ENCODE results near the gene TXN.

TXN gene

GRCh38 chr9:110276781-110277180, 20.5 kb upstream of the TXN start:
- ChIA-PET POLR2A (no interaction called here), CTCF (no interaction called here)
- no peak for TF ChIP-seq PKNOX1 (IDR thresholded peaks at IDR 0.05)
- no peak for TF ChIP-seq FOXA1 (IDR thresholded peaks at IDR 0.05)
- no peak for TF ChIP-seq FOXM1 (IDR thresholded peaks at IDR 0.05; ENCODE audit: borderline replicate concordance)
- TF ChIP-seq LEF1 (IDR thresholded peaks at IDR 0.05; ENCODE audit: borderline replicate concordance), result no peak
- TF ChIP-seq BHLHE40 (IDR thresholded peaks at IDR 0.05; ENCODE audit: borderline replicate concordance), result no peak
- no peak for TF ChIP-seq SUZ12 (IDR thresholded peaks at IDR 0.05)
- TF ChIP-seq CTBP1 (IDR thresholded peaks at IDR 0.05; ENCODE audit: borderline replicate concordance), result no peak
- no peak for TF ChIP-seq TARDBP (IDR thresholded peaks at IDR 0.05)
- TF ChIP-seq FOXK2 (IDR thresholded peaks at IDR 0.05), result no peak
- no peak for TF ChIP-seq NFRKB (IDR thresholded peaks at IDR 0.05)
- TF ChIP-seq ELF4 (IDR thresholded peaks at IDR 0.05), result no peak
- TF ChIP-seq L3MBTL2 (conservative IDR thresholded peaks at IDR 0.05), result no peak
- TF ChIP-seq HDGF (IDR thresholded peaks at IDR 0.05; ENCODE audit: borderline replicate concordance), result no peak
- no peak for TF ChIP-seq ARNT (IDR thresholded peaks at IDR 0.05)
- no peak for TF ChIP-seq SP1 (IDR thresholded peaks at IDR 0.05)
- no peak for TF ChIP-seq ZNF384 (IDR thresholded peaks at IDR 0.05)
- DNase-seq (ENCODE audit: extremely low spot score), result no peak

DNA sequence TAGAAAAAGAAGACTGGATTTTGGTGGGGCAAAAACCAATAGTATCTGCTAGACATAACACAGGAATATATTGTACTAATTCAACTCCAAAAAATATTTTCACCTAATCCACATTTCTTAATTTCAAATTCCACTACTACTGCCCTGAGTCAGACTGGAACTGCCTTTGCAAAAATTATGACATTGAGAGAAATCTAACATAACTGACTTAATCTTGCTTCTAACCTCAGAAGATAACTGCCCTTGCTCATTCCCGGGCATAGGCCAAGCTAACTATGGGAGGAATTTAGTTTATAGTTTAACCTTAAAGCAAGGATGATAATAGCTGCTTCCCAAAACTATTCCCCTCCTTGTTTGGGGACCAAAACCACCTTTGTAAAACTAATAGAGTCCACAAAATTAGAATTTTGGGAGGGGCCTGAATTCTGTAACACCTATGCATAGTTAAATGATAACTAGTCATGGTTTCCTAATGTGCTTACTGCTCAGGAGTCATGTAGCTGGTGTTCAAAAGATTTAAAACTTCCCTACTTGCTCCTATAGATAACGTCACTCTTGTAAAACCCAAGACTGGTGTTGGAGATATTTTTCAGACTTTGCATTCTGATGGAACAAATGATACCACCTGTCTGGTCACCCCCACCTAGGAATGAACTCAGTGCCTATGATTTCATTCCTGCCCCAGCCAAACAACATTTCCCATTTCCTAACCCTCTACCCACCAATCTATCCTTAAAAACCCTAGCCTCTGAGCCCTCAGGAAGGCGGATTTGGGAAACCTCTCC, 14.1 kb upstream of the TXN start:
- CTCF ChIA-PET, result no interaction called here
- TF ChIP-seq ZNF384 (IDR thresholded peaks at IDR 0.05) (no peak), LEF1 (IDR thresholded peaks at IDR 0.05; ENCODE audit: borderline replicate concordance) (no peak), FOXM1 (IDR thresholded peaks at IDR 0.05; ENCODE audit: borderline replicate concordance) (no peak), L3MBTL2 (conservative IDR thresholded peaks at IDR 0.05) (no peak), CTBP1 (IDR thresholded peaks at IDR 0.05; ENCODE audit: borderline replicate concordance) (no peak), HDGF (IDR thresholded peaks at IDR 0.05; ENCODE audit: borderline replicate concordance) (no peak), BHLHE40 (IDR thresholded peaks at IDR 0.05; ENCODE audit: borderline replicate concordance) (no peak), TARDBP (IDR thresholded peaks at IDR 0.05) (no peak), NFRKB (IDR thresholded peaks at IDR 0.05) (no peak), PKNOX1 (IDR thresholded peaks at IDR 0.05) (no peak), FOXA1 (IDR thresholded peaks at IDR 0.05) (no peak), FOXK2 (IDR thresholded peaks at IDR 0.05) (no peak), SUZ12 (IDR thresholded peaks at IDR 0.05) (no peak)
- POLR2A ChIA-PET, result no interaction called here
- no peak for DNase-seq (ENCODE audit: extremely low spot score)

GRCh38 chr9:110266795-110267194, 10.5 kb upstream of the TXN start:
- DNase-seq (ENCODE audit: extremely low spot score), result no peak
- ChIA-PET CTCF (no interaction called here), POLR2A (no interaction called here)
- TF ChIP-seq ELF4 (IDR thresholded peaks at IDR 0.05) (no peak), ARNT (IDR thresholded peaks at IDR 0.05) (no peak), HDGF (IDR thresholded peaks at IDR 0.05; ENCODE audit: borderline replicate concordance) (no peak), SP1 (IDR thresholded peaks at IDR 0.05) (no peak), BHLHE40 (IDR thresholded peaks at IDR 0.05; ENCODE audit: borderline replicate concordance) (no peak), LEF1 (IDR thresholded peaks at IDR 0.05; ENCODE audit: borderline replicate concordance) (no peak), ZNF384 (IDR thresholded peaks at IDR 0.05) (no peak), SUZ12 (IDR thresholded peaks at IDR 0.05) (no peak), L3MBTL2 (conservative IDR thresholded peaks at IDR 0.05) (no peak), FOXM1 (IDR thresholded peaks at IDR 0.05; ENCODE audit: borderline replicate concordance) (no peak), PKNOX1 (IDR thresholded peaks at IDR 0.05) (no peak), CTBP1 (IDR thresholded peaks at IDR 0.05; ENCODE audit: borderline replicate concordance) (no peak), TARDBP (IDR thresholded peaks at IDR 0.05) (no peak), NFRKB (IDR thresholded peaks at IDR 0.05) (no peak), FOXK2 (IDR thresholded peaks at IDR 0.05) (no peak), FOXA1 (IDR thresholded peaks at IDR 0.05) (no peak)

DNA sequence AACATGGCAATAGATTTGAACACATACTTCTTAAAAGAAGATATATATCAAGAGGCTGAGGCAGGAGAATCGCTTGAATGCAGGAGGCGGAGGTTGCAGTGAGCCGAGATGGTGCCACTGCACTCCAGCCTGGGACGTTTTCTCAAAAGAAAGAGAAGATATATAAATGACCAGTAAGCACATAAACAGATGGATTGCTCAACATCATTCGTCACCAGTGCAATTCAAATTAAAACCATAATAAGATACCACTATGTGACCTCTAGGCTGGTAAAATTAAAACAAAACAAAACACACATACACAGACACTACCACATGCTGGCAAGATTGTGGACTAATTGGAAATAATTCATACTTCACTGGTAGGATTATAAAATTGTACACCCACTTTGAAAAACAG, 5.3 kb upstream of the TXN start:
- ChIA-PET CTCF (no interaction called here), POLR2A (no interaction called here)
- TF ChIP-seq ZNF384 (IDR thresholded peaks at IDR 0.05) (no peak), FOXM1 (IDR thresholded peaks at IDR 0.05; ENCODE audit: borderline replicate concordance) (no peak)
- DNase-seq (ENCODE audit: extremely low spot score), result no peak

- CTCF ChIA-PET, result no interaction called here
- no peak for DNase-seq (ENCODE audit: extremely low spot score)
- POLR2A ChIA-PET, result no interaction called here
- no peak for TF ChIP-seq ARNT (IDR thresholded peaks at IDR 0.05)
- no peak for TF ChIP-seq FOXA1 (IDR thresholded peaks at IDR 0.05)
- TF ChIP-seq SUZ12 (IDR thresholded peaks at IDR 0.05), result no peak
- no peak for TF ChIP-seq FOXK2 (IDR thresholded peaks at IDR 0.05)
- TF ChIP-seq L3MBTL2 (conservative IDR thresholded peaks at IDR 0.05), result no peak
- TF ChIP-seq ZNF384 (IDR thresholded peaks at IDR 0.05), result no peak
- no peak for TF ChIP-seq FOXM1 (IDR thresholded peaks at IDR 0.05; ENCODE audit: borderline replicate concordance)
- no peak for TF ChIP-seq HDGF (IDR thresholded peaks at IDR 0.05; ENCODE audit: borderline replicate concordance)
- no peak for TF ChIP-seq PKNOX1 (IDR thresholded peaks at IDR 0.05)
- no peak for TF ChIP-seq BHLHE40 (IDR thresholded peaks at IDR 0.05; ENCODE audit: borderline replicate concordance)
- no peak for TF ChIP-seq LEF1 (IDR thresholded peaks at IDR 0.05; ENCODE audit: borderline replicate concordance)
Observed at GRCh38 chr9:110260911-110261310, 4.6 kb upstream of the TXN start.
